Stimulated activated CD4-positive, alpha-beta T cell treated with anti-CD3 and anti-CD28 coated beads, Interleukin-1b, Interleukin-23, amount 100 ng/mL, for 1 hour (primary cell): ENCODE measurements around the gene OR5H15.
"Not testable (repeated sequence)": the region's sequence is repeated elsewhere in the genome, so short reads cannot be mapped to it uniquely, and the experiment has no call there.

Experiments used
- DNase-seq, 2 donors: peaks; one replicate each; pipeline ENCODE4 v3.0.0-alpha.2; 2020; ENCODE audit warnings: low read depth in 2 of 2

Gene OR5H15

GRCh38 chr3:98166396-98166795 is at the start of gene OR5H15:
Gene OR5H15 (plus strand): TSS chr3:98166696. CDS start chr3:98168700, 2,004 bp downstream.
- no peak for DNase-seq

DNA sequence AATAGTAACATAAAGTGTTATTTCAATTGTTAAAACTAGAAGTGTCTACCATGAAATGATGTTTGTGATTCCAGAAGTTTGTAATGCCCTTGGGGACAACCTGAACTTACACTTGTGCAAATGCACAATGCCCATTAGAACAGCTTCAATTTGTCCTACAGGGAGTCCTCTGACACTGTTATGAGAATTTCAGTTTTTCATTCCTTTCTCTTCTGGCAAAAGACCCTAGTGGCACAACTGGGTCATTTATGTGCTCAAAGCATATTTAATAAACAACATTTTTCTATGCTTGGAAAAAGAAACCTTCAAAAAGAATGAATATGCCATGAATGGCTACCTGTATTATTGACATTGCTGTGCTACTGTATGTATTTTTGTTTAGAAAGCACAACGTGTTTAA is 36.1 kb upstream of the OR5H15 start, which contains the start of gene OR5H1:
Gene OR5H1 (plus strand): TSS at position 301 of the 400 bp plus-strand sequence. CDS start 1,977 bp downstream, outside the sequence.
- no peak for DNase-seq

- DNase-seq: no peak
Observed at GRCh38 chr3:98136631-98137030, 29.9 kb upstream of the OR5H15 start.

- not testable (repeated sequence) for DNase-seq
Observed at GRCh38 chr3:98137826-98138557, 28.5 kb upstream of the OR5H15 start.

GRCh38 chr3:98140531-98140930 is 26.0 kb upstream of the OR5H15 start:
- DNase-seq: no peak

DNA sequence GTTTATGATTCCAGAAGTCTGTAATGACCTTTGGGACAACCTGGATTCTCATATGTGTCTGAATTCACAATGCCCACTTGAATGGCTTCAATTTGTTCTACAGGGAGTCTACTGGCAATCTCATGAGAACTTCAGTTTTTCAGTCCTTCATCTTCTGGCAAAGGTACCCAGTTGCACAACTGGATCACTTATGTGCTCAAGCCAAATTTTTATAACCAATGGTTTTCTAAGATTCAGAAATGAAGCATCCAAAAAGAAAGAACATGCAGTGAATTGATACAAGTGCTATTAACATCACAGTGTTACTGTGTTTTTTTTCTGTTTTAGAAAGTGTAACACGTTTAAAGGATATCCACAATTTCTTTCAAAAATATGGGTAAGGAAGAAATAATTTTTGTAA is 19.3 kb upstream of the OR5H15 start, which contains the start of gene OR5H14:
Gene OR5H14 (plus strand): TSS at position 301 of the 400 bp plus-strand sequence. CDS start 1,907 bp downstream, outside the sequence.
- DNase-seq: no peak

GRCh38 chr3:98148751-98149150 is 17.7 kb upstream of the OR5H15 start:
- DNase-seq: no peak

DNA sequence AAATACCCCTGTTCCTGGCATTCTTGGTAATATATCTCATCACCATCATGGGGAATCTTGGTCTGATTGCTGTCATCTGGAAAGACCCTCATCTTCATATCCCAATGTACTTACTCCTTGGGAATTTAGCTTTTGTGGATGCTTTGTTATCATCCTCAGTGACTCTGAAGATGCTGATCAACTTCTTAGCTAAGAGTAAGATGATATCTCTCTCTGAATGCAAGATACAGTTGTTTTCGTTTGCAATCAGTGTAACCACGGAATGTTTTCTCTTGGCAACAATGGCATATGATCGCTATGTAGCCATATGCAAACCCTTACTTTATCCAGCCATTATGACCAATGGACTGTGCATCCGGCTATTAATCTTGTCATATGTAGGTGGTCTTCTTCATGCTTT is 17.0 kb upstream of the OR5H15 start:
- DNase-seq: not testable (repeated sequence)

GRCh38 chr3:98151241-98151640 is 15.3 kb upstream of the OR5H15 start:
- no peak for DNase-seq

GRCh38 chr3:98171071-98171470 is 4.6 kb downstream of the OR5H15 start:
- DNase-seq: no peak

- no peak for DNase-seq
Observed at GRCh38 chr3:98172621-98173020, 6.1 kb downstream of the OR5H15 start.

DNA sequence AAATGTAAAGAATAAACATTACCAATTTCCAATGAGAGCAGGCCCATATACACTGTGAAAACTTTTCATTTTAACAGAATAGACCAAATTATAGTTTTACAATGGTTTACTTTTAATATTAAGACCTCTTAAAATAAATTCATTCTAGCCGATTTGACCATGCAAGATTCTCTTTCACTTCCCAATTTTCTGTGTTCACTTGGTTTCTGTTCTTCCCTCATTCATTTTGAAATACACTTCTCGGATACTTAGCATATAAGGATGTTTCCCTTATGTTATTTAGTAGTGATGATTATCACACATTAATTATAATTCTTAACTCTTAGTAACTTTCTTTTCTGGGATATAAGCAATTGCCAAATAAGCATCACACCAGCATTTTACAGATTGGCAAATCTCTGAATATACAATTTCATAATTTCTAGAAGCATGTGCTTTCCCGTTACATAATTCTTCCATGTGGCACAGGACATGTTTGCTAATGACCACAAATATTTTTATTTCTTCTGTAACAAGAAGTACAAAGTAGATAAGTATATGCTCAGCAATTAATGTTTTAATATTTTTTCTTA is 13.9 kb downstream of the OR5H15 start:
- DNase-seq: no peak

- no peak for DNase-seq
Observed at GRCh38 chr3:98182196-98182595, 15.7 kb downstream of the OR5H15 start.

GRCh38 chr3:98185180-98185579 is 18.7 kb downstream of the OR5H15 start:
- DNase-seq: no peak

DNA sequence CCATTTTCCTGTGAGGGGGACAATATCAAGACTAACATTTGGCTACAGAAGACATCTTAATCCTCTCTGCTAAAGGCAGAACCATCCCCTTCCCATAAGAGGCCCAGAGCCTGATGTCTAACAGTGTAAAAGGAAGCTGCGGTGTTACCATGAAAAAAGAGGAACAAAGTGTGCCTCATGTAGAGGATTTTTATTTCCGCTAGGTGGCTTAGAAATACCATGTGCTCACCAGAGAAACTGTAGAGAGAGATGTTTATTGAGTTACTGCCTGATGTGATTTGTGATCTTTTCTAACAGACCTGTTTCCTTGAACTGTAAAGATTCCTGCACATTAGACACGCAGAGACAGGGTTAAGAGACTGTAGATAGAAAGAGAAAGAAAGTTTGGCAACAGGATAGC is 22.0 kb downstream of the OR5H15 start:
- DNase-seq: no peak

DNA sequence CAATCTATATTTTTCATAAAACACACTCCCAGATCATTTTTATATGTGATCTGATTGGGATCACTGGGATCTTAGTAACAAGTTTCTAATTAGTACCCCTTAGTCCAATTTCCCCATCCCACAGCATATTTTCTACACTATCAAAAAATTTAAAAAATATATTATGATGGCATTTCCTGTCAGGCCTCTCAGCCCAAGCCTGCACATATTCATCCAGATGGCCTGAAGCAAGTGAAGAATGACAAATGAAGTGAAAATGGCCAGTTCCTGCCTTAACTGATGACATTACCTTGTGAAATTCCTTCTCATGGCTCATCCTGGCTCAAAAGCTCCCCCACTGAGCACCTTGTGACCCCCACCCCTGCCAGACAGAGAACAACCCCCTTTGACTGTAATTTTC is 24.4 kb downstream of the OR5H15 start:
- DNase-seq: not testable (repeated sequence)

DNA sequence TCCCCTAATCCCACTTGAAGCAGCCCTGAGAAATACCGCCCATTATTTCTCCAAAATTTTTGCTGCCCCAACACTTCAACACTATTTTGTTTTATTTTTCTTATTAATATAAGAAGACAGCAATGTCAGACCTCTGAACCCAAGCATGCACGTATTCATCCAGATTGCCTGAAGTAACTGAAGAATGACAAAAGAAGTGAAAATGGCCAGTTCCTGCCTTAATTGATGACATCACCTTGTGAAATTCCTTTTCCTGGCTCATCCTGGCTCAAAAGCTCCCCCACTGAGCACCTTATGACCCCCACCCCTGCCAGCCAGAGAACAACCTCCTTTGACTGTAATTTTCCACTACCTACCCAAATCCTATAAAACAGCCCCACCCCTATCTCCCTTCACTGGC is 29.8 kb downstream of the OR5H15 start:
- not testable (repeated sequence) for DNase-seq

- DNase-seq: no peak
Observed at GRCh38 chr3:98199020-98199419, 32.5 kb downstream of the OR5H15 start.

- DNase-seq: no peak
Observed at GRCh38 chr3:98209244-98209643, 42.7 kb downstream of the OR5H15 start.

- no peak for DNase-seq
Observed at GRCh38 chr3:98213276-98213675, 46.8 kb downstream of the OR5H15 start.

- no peak for DNase-seq
Observed at GRCh38 chr3:98215051-98215450, 48.6 kb downstream of the OR5H15 start.
